Measurements from ENCODE around the gene PHF3. TPM values are rescaled to one million over a fixed set of nuclear protein-coding genes. Genes with fewer than 3 reads are reported as not detected.

Gene PHF3
- total RNA-seq, 1 experiment from 2014 or later: 66.6 TPM

GRCh38 chr6:63674635-63675034 is 39.0 kb downstream of the PHF3 start:
- H3K9ac ChIP-seq (ENCODE audit: extremely low read depth, insufficient read length, low read length): no peak overlapping the region
- H2BK12ac ChIP-seq (ENCODE audit: insufficient read length, low read depth, low read length): no peak overlapping the region
- no peaks in the 10 kb centered on the region for H4K20me1 ChIP-seq (ENCODE audit: control insufficient read depth, insufficient read depth, insufficient read length)
- no peaks in the 10 kb centered on the region for H3K23me2 ChIP-seq (ENCODE audit: insufficient read length, low read depth, low read length, poor library complexity, severe bottlenecking)
- no peak overlapping the region for H4K91ac ChIP-seq (ENCODE audit: insufficient read length, low read depth, low read length)
- H3K79me1 ChIP-seq (ENCODE audit: insufficient read depth, low read depth, low read length, poor library complexity, severe bottlenecking): peaks cover 4% of the 10 kb centered on the region
- no peak overlapping the region for H2AK5ac ChIP-seq (ENCODE audit: insufficient read length, low read length)
- no peak overlapping the region for H3K4me2 ChIP-seq (ENCODE audit: insufficient read depth, insufficient read length, low read length)
- no peak overlapping the region for H3K18ac ChIP-seq (ENCODE audit: insufficient read length, low read depth, low read length)
- no peak overlapping the region for H3K14ac ChIP-seq (ENCODE audit: insufficient read depth, low read length)
- no peak overlapping the region for H2BK20ac ChIP-seq (ENCODE audit: low read depth, low read length, poor library complexity, severe bottlenecking)
- H3K27ac Mint-ChIP-seq: no peak overlapping the region
- no peaks in the 10 kb centered on the region for H3K27me3 Mint-ChIP-seq (ENCODE audit: low read depth)
- no peak overlapping the region for H3K4ac ChIP-seq (ENCODE audit: low read depth, low read length)
- peaks cover 11 to 13% of the 10 kb centered on the region in 2 experiments for H3K4me1 Mint-ChIP-seq
- H2BK5ac ChIP-seq (ENCODE audit: insufficient read length, low read length): no peak overlapping the region
- no peaks in the 10 kb centered on the region for H3K9me3 Mint-ChIP-seq
- no peak overlapping the region for H3K27ac ChIP-seq (ENCODE audit: insufficient read length, low read depth, low read length)
- H2BK15ac ChIP-seq (ENCODE audit: low read depth, low read length): no peak overlapping the region
- no peaks in the 10 kb centered on the region for H3K9me3 ChIP-seq (ENCODE audit: control insufficient read depth, low read depth, low read length)
- H3K4me1 ChIP-seq (ENCODE audit: insufficient read depth, low read length): peaks cover 4% of the 10 kb centered on the region; the same call in 1 of the 2 replicates
- no peak for DNase-seq
- no peak overlapping the region for H3K23ac ChIP-seq (ENCODE audit: insufficient read length, low read depth, low read length)
- no CpG with 5 or more reads among the region's 3 CpGs for WGBS (ENCODE audit: extremely low coverage, insufficient read length, low lambda C conversion rate)
- H4K5ac ChIP-seq (ENCODE audit: insufficient read length, low read depth, low read length): no peak overlapping the region
- no peak overlapping the region for H3K56ac ChIP-seq (ENCODE audit: insufficient read length, low read depth, low read length)
- no peak overlapping the region for H2BK120ac ChIP-seq (ENCODE audit: low read depth, low read length, poor library complexity, severe bottlenecking)
- no peak overlapping the region for H3K4me3 Mint-ChIP-seq
- TF ChIP-seq CTCF (conservative IDR thresholded peaks at IDR 0.05): no peak
- H3K27me3 ChIP-seq (ENCODE audit: insufficient read depth, low read length): no peaks in the 10 kb centered on the region
- no peak overlapping the region for H3T11ph ChIP-seq (ENCODE audit: low read length)
- H4K8ac ChIP-seq (replicated peaks; ENCODE audit: insufficient read length, low read depth, low read length): no peak overlapping the region
- H3K79me2 ChIP-seq (ENCODE audit: insufficient read depth, low read length): peaks cover 24% of the 10 kb centered on the region; the same call in 1 of the 2 replicates
- peaks cover 0 to 9% (median 7%) of the 10 kb centered on the region in 3 experiments; a peak in 5 of 7 replicates for H3K36me3 Mint-ChIP-seq (ENCODE audit: insufficient read depth in 1 of 3, low read depth in 3 of 3)
- no peak overlapping the region for H2AFZ ChIP-seq (ENCODE audit: low read length)

Data from H9 (cell line).